Ovary (tissue), 9 donors: Measurements from ENCODE around the gene ADPRHL1. TPM values are rescaled to one million over a fixed set of nuclear protein-coding genes. Genes with fewer than 3 reads are reported as not detected.
A peak's percentile ranks its signal among the peaks of the same experiment; 100 is the strongest.

Source experiments
- DNase-seq, 5 donors: peaks; one replicate each; pipeline ENCODE4 v3.0.0-alpha.2; 2019 to 2020
- H3K27ac ChIP-seq, 2 donors: fragments of 200-600 bp; one replicate each; pipeline versions ENCODE4 v1.5.1 to v1.8.0; 2019 to 2022
- H3K27me3 ChIP-seq: fragments of 200-600 bp; one replicate; pipeline ENCODE4 v1.8.0; 2022
- H3K36me3 ChIP-seq: fragments of 200-600 bp; sonication (generic); one replicate; pipeline ENCODE4 v1.5.1; 2019
- H3K4me1 ChIP-seq: one replicate; pipeline ENCODE4 v1.8.1; 2013; ENCODE audit warnings: mild to moderate bottlenecking, moderate library complexity; ENCODE audit not compliant: insufficient read depth
- H3K4me3 ChIP-seq: fragments of 200-600 bp; sonication (generic); one replicate; pipeline ENCODE4 v1.5.1; 2017
- H3K9me3 ChIP-seq, 2 donors: fragments of 200-600 bp in 1 of 2; sonication (generic) in 1 of 2; one replicate each; pipeline versions ENCODE4 v1.5.1 to v1.8.1; 2013 to 2019; ENCODE audit warnings: mild to moderate bottlenecking in 1 of 2, moderate library complexity in 1 of 2
- CTCF ChIP-seq, 3 donors: fragments of 450-650 bp in 2 of 3; fragments of 200-600 bp in 1 of 3; IDR thresholded peaks; one replicate each; pipeline versions ENCODE4 v1.5.1 to v1.8.0; 2016 to 2022; ENCODE audit warnings: antibody characterized with exemption in 3 of 3, mild to moderate bottlenecking in 1 of 3
- EP300 ChIP-seq: sonication (generic); formaldehyde crosslinking; IDR thresholded peaks from one replicate; pipeline ENCODE4 v1.6.1; 2017; ENCODE audit warnings: antibody characterized with exemption
- POLR2A ChIP-seq: fragments of 450-650 bp; IDR thresholded peaks from one replicate; pipeline ENCODE4 v1.6.1; 2017; ENCODE audit warnings: antibody characterized with exemption, mild to moderate bottlenecking, moderate library complexity
- WGBS, 3 donors: extraction: QIAGEN DNeasy Blood & Tissue Kit in 1 of 3; methylation state at CpG; one replicate each; pipeline versions ENCODE4 v1.1.5 to v1.1.7; 2013 to 2017; 5-methylcytosine and 5-hydroxymethylcytosine counted together
- intact Hi-C, 4 donors: fragments of 100-400 bp; cut with DNase I; formaldehyde crosslinking; loops; one replicate each; pipeline versions ENCODE4 v1.11.0 to v1.15.1; 2022 to 2023
- polyA plus RNA-seq, 2 donors: library from polyadenylated mRNA; stranded (reverse); fragments of 200-250 nt in 1 of 2; fragments of 350-450 nt in 1 of 2; fragmentation: Illumina TruSeq in 1 of 2; extraction: RNeasy Lipid Tissue Mini Kit (QIAGEN cat#74804) in 1 of 2; gene quantifications; one replicate each; pipeline ENCODE4 v1.2.3, GENCODE V29; 2013 to 2014
- small RNA-seq: library from RNA; depleted of rRNA; stranded (forward); fragments of <200 nt; gene quantifications from one replicate; pipeline ENCODE3, GENCODE V24; 2016
- total RNA-seq, 7 donors: library from RNA; depleted of rRNA in 2 of 7; stranded (reverse); fragments of >200 nt in 2 of 7; fragmentation: NEBNext Ultra II Directional in 3 of 7; extraction: Animal tissue kit (Norgen Biotek cat#: 25700) in 3 of 7; gene quantifications; one replicate each; pipeline versions ENCODE4 v1.1.0 to v1.2.4, GENCODE V29; 2016 to 2023
- donor health status: DM: no; HTN: no; CAD: no; lungs with moderate emphysema.
- donor health status: DM: no; HTN: no; CAD: no.
- donor health status: Bipolar disorder and iron deficiency.
- donor health status: DM: yes; HTN: yes; CAD: no.
- donor health status: DM: no; HTN: no; CAD: no.
- donor health status: DM: yes; HTN: yes; CAD: no.

ADPRHL1 gene
- total and polyA plus RNA-seq, 9 donors, result 1.6 to 5.0 (median 2.2) TPM

GRCh38 chr13:113350065-113350937 lies 103.0 kb downstream of the ADPRHL1 start:
- intact Hi-C loops, result no loop called here
- WGBS, 3 donors, result 85 to 93% (median 88%) methylated on average over 31 to 32 of the region's 32 CpGs
- TF ChIP-seq CTCF (IDR thresholded peaks at IDR 0.05) (no peak), POLR2A (no peak), EP300 (no peak)
- no peaks in the 10 kb centered on the region for H3K27me3 ChIP-seq
- no peak overlapping the region for H3K4me3 ChIP-seq
- H3K9me3 ChIP-seq, result no peaks in the 10 kb centered on the region
- DNase-seq, result peak in 1 of 5 donors; percentile 43
- H3K4me1 ChIP-seq, result peaks cover 12% of the 10 kb centered on the region
- H3K27ac ChIP-seq, result no peak overlapping the region
- H3K36me3 ChIP-seq, result no peaks in the 10 kb centered on the region

Small RNA genes lying within 50 kb of the gene (small RNA-seq; reads per million reads assigned to genes)
- not detected for gene RNU1-16P

Other genes with a start within 250 kb of the ADPRHL1 start
- gene PCID2, start 244.8 kb downstream of the ADPRHL1 start, total RNA-seq, result 10 to 100 TPM; 43.5 to 56.2 (median 53.5) TPM
- gene PCID2, start 244.8 kb downstream of the ADPRHL1 start, polyA plus RNA-seq, result 10 to 100 TPM; 46.1 to 55.9 TPM
- gene CUL4A, start 243.9 kb downstream of the ADPRHL1 start, total RNA-seq, result 10 to 100 TPM; 41.1 to 66.4 (median 50.0) TPM
- gene CUL4A, start 243.9 kb downstream of the ADPRHL1 start, polyA plus RNA-seq, result 10 to 100 TPM; 24.0 to 43.5 TPM
- gene LAMP1, start 156.2 kb downstream of the ADPRHL1 start, total RNA-seq, result 100 to 1,000 TPM in 6 of 7 donors, 10 to 100 TPM in 1; 51.7 to 167 (median 144) TPM
- gene LAMP1, start 156.2 kb downstream of the ADPRHL1 start, polyA plus RNA-seq, result 100 to 1,000 TPM; 110 to 212 TPM
- gene GRTP1, start 89.4 kb downstream of the ADPRHL1 start, total RNA-seq, result 10 to 100 TPM in 6 of 7 donors, 1 to 10 TPM in 1; 7.1 to 14.8 (median 12.2) TPM
- gene GRTP1, start 89.4 kb downstream of the ADPRHL1 start, polyA plus RNA-seq, result 10 to 100 TPM in 1 of 2 donors, 1 to 10 TPM in 1; 3.0 to 11.1 TPM
- 10 to 100 TPM; 12.1 to 31.4 (median 17.6) TPM for gene DCUN1D2, start 37.2 kb upstream of the ADPRHL1 start, total RNA-seq
- gene DCUN1D2, start 37.2 kb upstream of the ADPRHL1 start, polyA plus RNA-seq, result 10 to 100 TPM in 1 of 2 donors, 1 to 10 TPM in 1; 9.7 to 15.4 TPM
- gene TFDP1, start 131.3 kb upstream of the ADPRHL1 start, total RNA-seq, result 10 to 100 TPM in 6 of 7 donors, 1 to 10 TPM in 1; 8.8 to 45.6 (median 33.8) TPM
- 10 to 100 TPM; 22.2 to 40.5 TPM for gene TFDP1, start 131.3 kb upstream of the ADPRHL1 start, polyA plus RNA-seq
- gene ATP4B, start 204.7 kb upstream of the ADPRHL1 start, total RNA-seq, result under 1 TPM in 1 of 7 donors, not detected in 6; 0.28 TPM
- gene ATP4B, start 204.7 kb upstream of the ADPRHL1 start, polyA plus RNA-seq, result not detected
- under 1 TPM in 2 of 7 donors, not detected in 5; 0.07 to 0.10 TPM for gene GRK1, start 213.7 kb upstream of the ADPRHL1 start, total RNA-seq
- under 1 TPM in 1 of 2 donors, not detected in 1; 0.02 TPM for gene GRK1, start 213.7 kb upstream of the ADPRHL1 start, polyA plus RNA-seq